ENCODE results near the gene MXI1.
"Not testable (repeated sequence)": the region's sequence is repeated elsewhere in the genome, so short reads cannot be mapped to it uniquely, and the experiment has no call there.

MXI1 gene

DNA sequence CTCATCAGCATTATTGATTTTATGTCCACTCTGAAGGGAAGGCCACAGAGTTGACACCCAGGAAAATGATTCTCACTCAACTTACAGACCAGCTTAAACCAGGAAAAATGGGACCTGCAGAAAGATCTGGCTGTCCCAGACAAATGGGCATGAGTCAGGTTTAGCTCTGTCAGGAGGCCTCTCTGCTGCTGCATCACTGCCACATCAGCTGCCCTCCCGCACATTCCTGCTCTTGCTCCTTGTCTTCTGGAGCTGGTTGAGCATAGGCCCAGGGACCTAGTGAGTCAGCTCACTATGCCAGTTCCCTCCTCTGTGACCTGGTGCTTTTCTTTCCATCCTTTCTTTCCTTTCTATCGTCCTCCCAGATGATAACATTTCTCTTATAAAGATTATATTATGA lies 116.1 kb downstream of the MXI1 start:
- DNase-seq: no peak

- DNase-seq: no peak
These were observed 116.9 kb downstream of the MXI1 start for GRCh38 chr10:110324201-110324804.

DNA sequence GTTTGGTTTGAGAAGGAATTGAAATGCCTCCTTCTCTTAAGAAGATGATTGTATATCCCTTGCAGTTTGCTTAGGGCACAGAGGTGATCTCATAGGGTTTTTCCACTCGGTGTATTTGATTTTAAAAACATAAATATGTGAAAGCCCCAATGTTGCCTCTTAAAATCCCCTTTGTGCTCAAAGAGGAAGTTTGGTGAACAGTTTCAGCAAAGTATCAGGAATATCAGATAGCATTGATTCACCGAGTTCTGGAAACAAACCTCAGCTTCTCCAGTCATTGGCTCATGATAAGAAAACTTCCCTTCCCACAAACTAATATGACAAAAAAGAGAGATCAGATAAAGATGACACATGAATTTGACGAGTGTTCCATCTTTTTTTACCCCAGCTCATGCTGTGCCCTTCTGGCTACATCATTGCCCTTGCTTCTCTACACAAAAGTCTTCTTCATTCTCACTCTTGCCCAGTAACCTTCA lies 117.4 kb downstream of the MXI1 start:
- no peak for DNase-seq

GRCh38 chr10:110326351-110327032 lies 119.1 kb downstream of the MXI1 start:
- DNase-seq: no peak

DNA sequence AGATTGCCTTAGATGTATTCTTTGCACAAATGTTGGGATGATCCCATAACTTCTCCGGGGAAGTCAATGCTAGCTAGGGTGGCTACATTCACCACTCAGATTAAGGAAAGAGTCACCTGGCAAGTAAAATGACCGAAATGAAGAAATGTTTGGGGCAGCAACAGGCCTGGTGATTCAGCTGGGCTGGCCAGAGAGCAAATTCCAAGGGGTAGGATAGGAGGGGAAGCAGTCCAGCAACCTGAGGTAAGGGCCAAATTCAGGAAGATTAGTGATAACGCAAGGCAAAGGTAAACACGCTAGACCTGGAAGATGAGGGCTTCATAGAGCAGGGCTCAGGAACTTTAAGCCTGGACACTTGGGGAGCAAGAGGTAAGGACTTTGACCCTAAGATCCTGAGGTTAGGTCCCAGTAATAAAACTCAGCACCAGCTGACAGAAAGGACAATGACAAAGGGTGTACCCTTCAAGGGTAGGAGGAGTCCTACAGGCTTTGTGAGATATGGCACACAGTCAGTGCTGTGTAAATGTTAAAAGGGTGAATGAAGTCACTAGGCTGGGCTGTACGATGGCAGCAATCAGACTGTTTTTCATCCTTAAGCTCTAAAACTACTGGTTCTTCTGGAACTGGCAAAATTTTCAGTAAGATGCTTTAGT lies 120.0 kb downstream of the MXI1 start:
- no peak for DNase-seq

- DNase-seq: no peak
These were observed 123.3 kb downstream of the MXI1 start for GRCh38 chr10:110330675-110331074.

- not testable (repeated sequence) for DNase-seq
These were observed 123.9 kb downstream of the MXI1 start for GRCh38 chr10:110331226-110331795.

GRCh38 chr10:110334061-110334656 lies 126.8 kb downstream of the MXI1 start:
- peak in 1 of 5 donors; percentile 34 for DNase-seq

DNA sequence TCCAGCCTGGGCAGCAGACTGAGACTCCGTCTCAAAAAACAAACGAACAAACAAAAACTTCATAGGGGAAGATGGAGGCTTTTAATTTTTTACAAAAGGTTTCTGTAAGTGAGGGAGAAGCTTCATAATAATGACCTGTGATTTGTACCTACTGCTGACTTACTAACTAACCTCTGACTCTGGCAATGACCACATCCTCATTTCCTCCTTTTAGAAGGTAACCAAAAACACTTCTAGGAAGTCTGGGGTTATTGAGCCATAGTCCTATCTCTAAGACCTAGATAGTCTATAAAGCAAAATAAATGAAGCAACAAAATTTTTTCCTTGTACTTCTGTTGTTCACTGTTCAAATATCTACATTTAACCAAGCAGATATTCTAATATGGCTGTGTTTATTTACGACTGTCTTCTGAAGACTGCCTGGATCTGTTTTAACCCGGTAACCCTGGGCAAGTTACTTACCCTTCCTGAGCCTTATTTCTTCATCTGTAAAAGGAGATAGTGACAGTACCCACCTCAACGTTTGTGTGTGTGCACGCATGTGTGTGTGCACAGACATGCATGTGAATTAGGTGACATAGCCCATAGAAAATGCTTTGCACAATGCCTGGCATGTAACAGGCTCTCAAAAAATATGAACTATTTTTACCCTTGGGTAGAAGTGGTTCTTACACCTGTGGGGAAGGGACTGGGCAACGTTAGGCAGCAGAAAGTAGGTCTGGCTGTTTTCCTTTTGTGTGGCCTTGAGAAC lies 128.1 kb downstream of the MXI1 start:
- peak in 1 of 5 donors; percentile 79 for DNase-seq

DNA sequence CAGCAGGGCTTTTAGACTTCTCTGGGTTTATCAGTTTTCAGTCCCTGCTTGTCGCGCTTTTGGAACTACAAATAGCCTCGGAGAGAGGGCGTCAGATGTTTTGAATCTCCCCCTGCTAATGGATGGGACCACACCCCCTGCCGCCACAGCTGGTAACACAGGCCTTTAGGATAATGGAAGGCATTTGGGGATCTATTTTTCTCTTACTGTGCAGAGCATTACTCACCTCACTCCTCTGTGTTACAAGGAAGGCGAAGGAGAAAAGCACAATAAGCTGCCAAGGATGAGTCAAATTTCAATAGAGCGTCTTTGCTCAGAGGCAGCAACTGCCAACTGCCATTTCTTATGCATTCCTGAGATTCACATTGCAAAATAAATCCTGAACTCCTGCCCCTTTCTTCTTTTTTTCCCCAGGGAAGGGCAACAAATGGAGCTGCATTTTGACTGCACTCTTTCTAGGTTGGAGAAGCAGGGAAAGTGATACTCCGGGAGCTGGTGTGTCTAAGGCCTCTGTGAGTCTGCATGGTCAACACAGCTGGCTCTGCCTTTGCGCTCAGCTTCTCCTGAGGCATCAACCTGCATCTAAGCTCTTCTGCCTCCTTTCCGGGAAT lies 128.8 kb downstream of the MXI1 start:
- peak in 1 of 5 donors; percentile 20 for DNase-seq
